C4-2B (cell line): ENCODE results near the gene TFDP2.
"Not testable (repeated sequence)": the region's sequence is repeated elsewhere in the genome, so short reads cannot be mapped to it uniquely, and the experiment has no call there.

Source experiments
- H3K27ac ChIP-seq: fragments of 450-650 bp; 2 replicates; pipeline ENCODE4 v1.5.1; 2017
- ZFX ChIP-seq: fragments of 450-650 bp; IDR thresholded peaks from 2 replicates; pipeline ENCODE4 v1.6.1; 2017
- TF ChIP-seq, protein P1 (sequence below): fragments of 450-650 bp; conservative IDR thresholded peaks from 2 replicates; pipeline ENCODE4 v1.5.1; 2017; ENCODE audit warnings: mild to moderate bottlenecking

The TFDP2 gene

DNA sequence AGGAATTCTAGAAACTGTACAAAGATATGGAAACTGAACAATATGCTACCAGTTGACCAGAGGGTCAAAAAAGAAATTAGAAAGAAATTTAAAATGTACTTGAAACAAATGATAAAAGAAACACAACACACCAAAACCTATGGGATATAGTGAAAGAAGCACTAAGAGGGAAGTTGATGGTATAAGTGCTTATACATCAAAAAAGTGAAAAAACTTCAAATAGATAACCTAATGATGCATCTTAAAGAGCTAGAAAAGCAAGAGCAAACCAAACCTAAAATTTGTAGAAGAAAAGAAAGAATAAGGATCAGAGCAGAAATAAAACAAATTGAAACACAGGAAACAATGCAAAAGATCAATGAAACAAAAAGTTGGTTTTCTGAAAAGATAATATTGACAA is 68.2 kb downstream of the TFDP2 start:
- no peak overlapping the region for H3K27ac ChIP-seq
- no peak for TF ChIP-seq ZFX
- TF ChIP-seq, protein P1, sequence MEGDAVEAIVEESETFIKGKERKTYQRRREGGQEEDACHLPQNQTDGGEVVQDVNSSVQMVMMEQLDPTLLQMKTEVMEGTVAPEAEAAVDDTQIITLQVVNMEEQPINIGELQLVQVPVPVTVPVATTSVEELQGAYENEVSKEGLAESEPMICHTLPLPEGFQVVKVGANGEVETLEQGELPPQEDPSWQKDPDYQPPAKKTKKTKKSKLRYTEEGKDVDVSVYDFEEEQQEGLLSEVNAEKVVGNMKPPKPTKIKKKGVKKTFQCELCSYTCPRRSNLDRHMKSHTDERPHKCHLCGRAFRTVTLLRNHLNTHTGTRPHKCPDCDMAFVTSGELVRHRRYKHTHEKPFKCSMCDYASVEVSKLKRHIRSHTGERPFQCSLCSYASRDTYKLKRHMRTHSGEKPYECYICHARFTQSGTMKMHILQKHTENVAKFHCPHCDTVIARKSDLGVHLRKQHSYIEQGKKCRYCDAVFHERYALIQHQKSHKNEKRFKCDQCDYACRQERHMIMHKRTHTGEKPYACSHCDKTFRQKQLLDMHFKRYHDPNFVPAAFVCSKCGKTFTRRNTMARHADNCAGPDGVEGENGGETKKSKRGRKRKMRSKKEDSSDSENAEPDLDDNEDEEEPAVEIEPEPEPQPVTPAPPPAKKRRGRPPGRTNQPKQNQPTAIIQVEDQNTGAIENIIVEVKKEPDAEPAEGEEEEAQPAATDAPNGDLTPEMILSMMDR, result no peak; the same call in 1 of the 2 replicates

GRCh38 chr3:142077859-142078500 is 71.4 kb downstream of the TFDP2 start:
- TF ChIP-seq, protein P1, result no peak
- no peak for TF ChIP-seq ZFX
- H3K27ac ChIP-seq, result no peak overlapping the region

DNA sequence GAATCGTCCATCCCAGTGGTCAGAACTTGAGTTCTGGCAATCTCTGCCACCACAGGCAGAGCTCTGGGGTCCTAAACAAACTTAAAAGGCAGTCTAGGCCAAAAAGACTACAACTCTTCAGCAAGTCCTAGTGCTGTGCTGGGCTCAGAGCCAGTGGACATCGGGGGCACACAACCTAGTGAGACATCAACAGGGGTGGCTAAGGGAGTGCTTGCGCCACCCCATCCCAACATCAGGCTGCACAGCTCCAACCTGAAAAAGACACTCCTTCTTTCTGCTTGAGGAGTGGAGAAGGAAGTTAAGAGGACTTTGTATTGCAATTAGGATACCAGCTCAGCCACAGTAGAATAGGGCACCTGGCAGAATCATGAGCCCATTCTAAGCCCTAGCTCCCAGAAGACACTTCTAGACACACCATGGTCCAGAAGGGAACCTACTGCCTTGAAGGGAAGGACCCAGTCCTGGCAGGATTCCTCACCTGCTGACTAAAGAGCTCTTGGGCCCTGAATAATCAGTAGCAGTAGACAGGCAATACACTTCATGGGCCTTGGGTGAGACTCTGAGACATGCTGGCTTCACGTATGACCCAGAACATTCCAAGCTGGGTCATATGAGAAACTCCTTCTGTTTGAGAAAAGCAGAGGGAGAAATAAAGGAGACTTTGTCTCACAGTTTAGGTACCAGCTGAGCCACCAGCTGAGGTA is 72.0 kb downstream of the TFDP2 start:
- TF ChIP-seq ZFX, result no peak
- TF ChIP-seq, protein P1, result no peak
- no peak overlapping the region for H3K27ac ChIP-seq

DNA sequence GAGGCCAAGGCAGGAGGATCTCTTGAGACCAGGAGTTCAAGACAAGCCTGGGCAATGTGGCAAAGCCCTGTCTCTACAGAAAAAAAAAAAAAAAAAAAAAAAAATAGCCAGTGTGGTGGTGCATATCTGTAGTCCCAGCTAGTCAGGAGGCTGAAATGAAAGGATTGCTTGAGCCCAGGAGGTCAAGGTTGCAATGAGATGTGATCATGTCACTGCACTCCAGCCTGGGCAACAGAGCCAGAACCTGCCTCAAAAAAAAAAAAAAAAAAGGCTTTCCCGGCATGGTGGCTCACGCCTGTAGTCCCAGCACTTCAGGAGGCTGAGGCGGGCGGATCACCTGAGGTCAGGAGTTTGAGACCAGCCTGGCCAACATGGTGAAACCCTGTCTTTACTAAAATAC is 73.7 kb downstream of the TFDP2 start:
- not testable (repeated sequence) for H3K27ac ChIP-seq

GRCh38 chr3:142072816-142073215 is 76.5 kb downstream of the TFDP2 start:
- TF ChIP-seq, protein P1, result no peak
- TF ChIP-seq ZFX, result no peak
- H3K27ac ChIP-seq, result no peak overlapping the region

GRCh38 chr3:142065932-142066331 is 83.4 kb downstream of the TFDP2 start:
- H3K27ac ChIP-seq, result no peak overlapping the region
- TF ChIP-seq, protein P1, result no peak
- no peak for TF ChIP-seq ZFX

- TF ChIP-seq, protein P1, result no peak
- TF ChIP-seq ZFX, result no peak
- H3K27ac ChIP-seq, result no peak overlapping the region
These were observed 84.0 kb downstream of the TFDP2 start for GRCh38 chr3:142065344-142065743.

DNA sequence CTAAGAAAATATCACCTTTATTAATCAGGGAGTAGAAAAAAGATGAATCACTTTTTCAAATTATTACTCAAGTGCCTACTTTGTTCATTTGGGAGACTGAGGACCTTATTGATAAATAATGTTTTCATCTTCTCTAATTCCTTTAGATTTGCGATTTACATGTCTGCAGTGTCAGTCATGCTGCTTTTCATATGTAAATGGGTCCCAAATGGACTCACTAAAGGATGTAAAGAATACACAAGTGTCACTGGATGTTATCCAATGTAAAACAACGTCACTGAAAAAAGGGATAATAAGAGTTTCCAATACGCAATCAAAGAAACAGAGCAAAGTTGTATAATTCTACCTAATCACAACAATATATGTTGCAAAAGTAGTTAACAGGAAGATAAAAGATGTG is 84.9 kb downstream of the TFDP2 start:
- TF ChIP-seq, protein P1, result no peak
- TF ChIP-seq ZFX, result no peak
- H3K27ac ChIP-seq, result no peak overlapping the region
